ENCODE measurements around the gene HOXC9.

DNA sequence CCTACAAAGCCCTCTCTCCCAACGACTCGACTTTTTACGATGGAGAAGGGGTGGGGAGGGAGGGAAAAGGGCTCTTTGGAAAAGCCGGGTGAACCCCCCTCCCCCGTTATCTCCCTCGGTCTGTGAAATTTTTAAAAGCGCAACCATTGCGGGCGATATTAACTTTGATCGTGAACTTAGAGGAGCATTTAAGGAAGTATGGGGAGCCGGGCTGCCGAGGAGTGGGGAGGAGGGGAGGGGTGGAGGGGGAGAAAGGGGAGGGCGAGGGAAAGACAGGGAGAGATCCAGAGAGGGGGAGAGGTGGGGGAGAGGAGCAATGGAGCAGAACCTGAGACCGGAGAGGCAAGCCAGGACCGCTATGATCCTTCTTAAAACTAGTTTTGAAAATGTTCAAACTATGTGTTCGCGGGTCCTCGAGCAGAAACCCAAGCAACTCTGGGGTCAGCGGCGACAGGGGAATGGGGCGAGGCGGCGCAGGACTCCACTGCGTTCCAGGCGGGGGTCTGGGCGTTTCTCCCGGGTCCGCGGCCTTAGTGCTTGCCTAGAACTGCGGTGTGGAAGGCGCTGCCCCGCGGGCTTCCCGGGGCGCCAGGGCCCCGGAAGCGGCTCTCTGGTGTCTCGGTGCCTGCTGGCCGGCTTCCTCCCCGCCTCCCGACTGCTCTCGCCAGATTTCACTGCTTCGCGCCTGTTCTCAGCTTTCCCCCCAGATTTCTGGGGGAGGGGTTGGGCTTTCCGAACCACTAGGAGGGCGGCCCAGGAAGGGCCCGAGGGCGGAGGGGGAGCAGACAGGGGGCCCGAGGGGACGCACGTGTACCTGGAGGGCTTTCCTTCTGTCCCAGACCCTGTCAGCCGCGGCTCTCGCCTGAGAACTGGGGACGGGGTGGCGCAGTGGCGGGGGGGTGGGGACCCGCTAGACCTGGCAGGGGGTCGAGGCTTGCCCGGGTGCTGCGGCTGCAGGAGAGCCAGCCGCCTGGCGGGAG lies 25.6 kb upstream of the HOXC9 start, which contains the start of gene HOTAIR:
- TF ChIP-seq, protein P1, sequence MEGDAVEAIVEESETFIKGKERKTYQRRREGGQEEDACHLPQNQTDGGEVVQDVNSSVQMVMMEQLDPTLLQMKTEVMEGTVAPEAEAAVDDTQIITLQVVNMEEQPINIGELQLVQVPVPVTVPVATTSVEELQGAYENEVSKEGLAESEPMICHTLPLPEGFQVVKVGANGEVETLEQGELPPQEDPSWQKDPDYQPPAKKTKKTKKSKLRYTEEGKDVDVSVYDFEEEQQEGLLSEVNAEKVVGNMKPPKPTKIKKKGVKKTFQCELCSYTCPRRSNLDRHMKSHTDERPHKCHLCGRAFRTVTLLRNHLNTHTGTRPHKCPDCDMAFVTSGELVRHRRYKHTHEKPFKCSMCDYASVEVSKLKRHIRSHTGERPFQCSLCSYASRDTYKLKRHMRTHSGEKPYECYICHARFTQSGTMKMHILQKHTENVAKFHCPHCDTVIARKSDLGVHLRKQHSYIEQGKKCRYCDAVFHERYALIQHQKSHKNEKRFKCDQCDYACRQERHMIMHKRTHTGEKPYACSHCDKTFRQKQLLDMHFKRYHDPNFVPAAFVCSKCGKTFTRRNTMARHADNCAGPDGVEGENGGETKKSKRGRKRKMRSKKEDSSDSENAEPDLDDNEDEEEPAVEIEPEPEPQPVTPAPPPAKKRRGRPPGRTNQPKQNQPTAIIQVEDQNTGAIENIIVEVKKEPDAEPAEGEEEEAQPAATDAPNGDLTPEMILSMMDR (IDR thresholded peaks at IDR 0.05 in 4 of 5, conservative IDR thresholded peaks at IDR 0.05 in 1 of 5) = no peak
- peak in 1 of 2 donors; percentile 13 for TF ChIP-seq POLR2A (IDR thresholded peaks at IDR 0.05)
